IMR-90 (cell line): ENCODE measurements around the gene ALKBH3. TPM values are rescaled to one million over a fixed set of nuclear protein-coding genes. Genes with fewer than 3 reads are reported as not detected.

ENCODE experiments used
- ATAC-seq: fragments of 200-7000 bp; cut with Tn5 transposase; 2 replicates; pipeline ENCODE4 v1.9.1; 2020; ENCODE audit warnings: low read depth, mild to moderate bottlenecking, moderate library complexity
- BruUV-seq: library from RNA; stranded (reverse); fragments of 400-500 nt; replicated peaks from 2 replicates; lab custom pipeline; 2021; lab: Mats Ljungman, UMichigan
- CTCF ChIA-PET: fragments of 300-600 bp; formaldehyde crosslinking; extraction: SDS; loops from one replicate; lab custom pipeline; 2021; ENCODE audit warnings: antibody characterized with exemption; lab: Yijun Ruan, JAX
- POLR2A ChIA-PET: fragments of 300-600 bp; sonication (Branson Sonifier 250); formaldehyde crosslinking; loops from one replicate; lab custom pipeline; 2022; ENCODE audit warnings: antibody characterized with exemption; ENCODE audit not compliant: unreplicated experiment; lab: Charles Lee
- DNase-seq: peaks from one replicate; pipeline ENCODE4 v3.0.0; 2013
- H2AFZ ChIP-seq: replicated peaks from 2 replicates; pipeline ENCODE3; 2013; ENCODE audit warnings: low read length, mild to moderate bottlenecking; ENCODE audit not compliant: poor library complexity
- H2AK5ac ChIP-seq: 2 replicates; pipeline ENCODE4 v1.6.1; 2013; ENCODE audit warnings: low read depth, low read length, inconsistent platforms
- H2AK9ac ChIP-seq: replicated peaks from 2 replicates; pipeline ENCODE3; 2013; ENCODE audit warnings: mild to moderate bottlenecking, low read depth, low read length, moderate library complexity; ENCODE audit not compliant: poor library complexity
- H2BK120ac ChIP-seq: 2 replicates; pipeline ENCODE4 v1.6.1; 2013; ENCODE audit warnings: low read depth, low read length, inconsistent platforms
- H2BK15ac ChIP-seq: 3 replicates; pipeline ENCODE4 v1.6.1; 2013; ENCODE audit warnings: low read depth, low read length, inconsistent platforms
- H2BK20ac ChIP-seq: 2 replicates; pipeline ENCODE4 v1.6.1; 2013; ENCODE audit warnings: low read depth, mild to moderate bottlenecking, inconsistent platforms, low read length, moderate library complexity
- H2BK5ac ChIP-seq: 2 replicates; pipeline ENCODE4 v1.6.1; 2013; ENCODE audit warnings: mild to moderate bottlenecking, low read depth, low read length, inconsistent platforms; ENCODE audit not compliant: poor library complexity, severe bottlenecking
- H3K14ac ChIP-seq: replicated peaks from 2 replicates; pipeline ENCODE4 v1.6.1; 2013; ENCODE audit warnings: low read depth, low read length, inconsistent platforms
- H3K18ac ChIP-seq: 2 replicates; pipeline ENCODE4 v1.6.1; 2013; ENCODE audit warnings: low read depth, low read length, control low read depth
- H3K23ac ChIP-seq: 2 replicates; pipeline ENCODE4 v1.6.1; 2013; ENCODE audit warnings: low read depth, low read length, inconsistent platforms
- H3K27ac ChIP-seq: 2 replicates; pipeline ENCODE4 v1.5.1; 2013; ENCODE audit warnings: mild to moderate bottlenecking, control low read depth, low read length; ENCODE audit not compliant: insufficient read depth
- H3K27me3 ChIP-seq: 2 replicates; pipeline ENCODE4 v1.6.1; 2013; ENCODE audit warnings: low read length; ENCODE audit not compliant: control insufficient read depth, insufficient read depth
- H3K36me3 ChIP-seq: 2 replicates; pipeline ENCODE4 v1.6.1; 2013; ENCODE audit warnings: low read length, mixed read lengths; ENCODE audit not compliant: control insufficient read depth, insufficient read depth
- H3K4ac ChIP-seq: 2 replicates; pipeline ENCODE4 v1.6.1; 2013; ENCODE audit warnings: low read depth, low read length, inconsistent platforms
- H3K4me1 ChIP-seq: 2 replicates; pipeline ENCODE4 v1.6.1; 2013; ENCODE audit warnings: low read length, mixed read lengths; ENCODE audit not compliant: control insufficient read depth, insufficient read depth
- H3K4me2 ChIP-seq: 2 replicates; pipeline ENCODE4 v1.6.1; 2013; ENCODE audit warnings: low read depth, mild to moderate bottlenecking, control low read depth, low read length, moderate library complexity
- H3K4me3 ChIP-seq: 2 replicates; pipeline ENCODE4 v1.5.1; 2013; ENCODE audit warnings: low read depth, mild to moderate bottlenecking, control low read depth, low read length, moderate library complexity; ENCODE audit not compliant: insufficient read depth
- H3K56ac ChIP-seq: 2 replicates; pipeline ENCODE4 v1.6.1; 2013; ENCODE audit warnings: low read length, inconsistent platforms; ENCODE audit not compliant: insufficient read depth; ENCODE audit errors: extremely low read depth
- H3K79me1 ChIP-seq, 2 experiments: 2 replicates each; pipeline ENCODE4 v1.6.1; 2013; ENCODE audit warnings: low read length in 2 of 2, inconsistent platforms in 1 of 2, low read depth in 1 of 2
- H3K9ac ChIP-seq: 2 replicates; pipeline ENCODE4 v1.6.1; 2013; ENCODE audit warnings: low read depth, low read length, control low read depth
- H3K9me1 ChIP-seq: 2 replicates; pipeline ENCODE4 v1.6.1; 2013; ENCODE audit warnings: low read length, inconsistent platforms; ENCODE audit not compliant: insufficient read depth
- H3K9me3 ChIP-seq: 2 replicates; pipeline ENCODE4 v1.6.1; 2013; ENCODE audit warnings: low read length; ENCODE audit not compliant: control insufficient read depth, insufficient read depth
- H4K20me1 ChIP-seq: 2 replicates; pipeline ENCODE4 v1.6.1; 2013; ENCODE audit warnings: low read length, inconsistent platforms; ENCODE audit not compliant: insufficient read depth
- H4K5ac ChIP-seq: 2 replicates; pipeline ENCODE4 v1.6.1; 2013; ENCODE audit warnings: mild to moderate bottlenecking, low read depth, low read length, control low read depth
- H4K8ac ChIP-seq, 2 experiments: 2 replicates each; pipeline ENCODE4 v1.6.1; 2013; ENCODE audit warnings: low read depth in 2 of 2, low read length in 2 of 2, control low read depth in 1 of 2, inconsistent platforms in 1 of 2
- H4K91ac ChIP-seq: 2 replicates; pipeline ENCODE4 v1.6.1; 2013; ENCODE audit warnings: low read depth, low read length, inconsistent platforms; ENCODE audit not compliant: insufficient read depth
- BHLHE40 ChIP-seq: fragments of 150-350 bp; IDR thresholded peaks from 2 replicates; pipeline ENCODE4 v1.6.1; 2016; ENCODE audit warnings: mild to moderate bottlenecking, low read depth, low read length
- CHD1 ChIP-seq: IDR thresholded peaks from 2 replicates; pipeline ENCODE4 v1.6.1; 2012; ENCODE audit warnings: low read depth, low read length, improper control_type of control experiment
- MAFK ChIP-seq: IDR thresholded peaks from 2 replicates; pipeline ENCODE4 v1.6.1; 2012; ENCODE audit warnings: low read depth, low read length, improper control_type of control experiment
- POLR2A ChIP-seq: IDR thresholded peaks from 2 replicates; pipeline ENCODE4 v1.6.1; 2012; ENCODE audit warnings: mild to moderate bottlenecking, low read depth, low read length
- WGBS, 2 experiments: methylation state at CpG; one replicate each; pipeline versions ENCODE4 v1.1.5 to v1.1.7; 2013; ENCODE audit warnings: missing lambda C conversion rate in 2 of 2; ENCODE audit not compliant: insufficient read length in 1 of 2; ENCODE audit errors: extremely low coverage in 2 of 2; 5-methylcytosine and 5-hydroxymethylcytosine counted together
- dilution Hi-C: fragments of 300-500 bp; cut with HindIII; formaldehyde crosslinking; loops from one replicate; pipeline ENCODE4 v1.14.3; 2018; ENCODE audit warnings: low sequenced_read_pairs; ENCODE audit not compliant: unreplicated experiment
- in situ Hi-C: fragments of 300-500 bp; cut with MboI; formaldehyde crosslinking; loops from 3 replicates; pipeline ENCODE4 v1.14.3; 2019; ENCODE audit warnings: low sequenced_read_pairs, inconsistent platforms, mixed read lengths
- intact Hi-C: fragments of 100-400 bp; cut with micrococcal nuclease; formaldehyde crosslinking; loops from 2 replicates; pipeline ENCODE4 v1.10.0; 2022
- polyA plus RNA-seq, 3 experiments: library from polyadenylated mRNA; depleted of rRNA; stranded (reverse); fragments of >200 nt; gene quantifications; 2 replicates each; pipeline ENCODE4 v1.2.3, GENCODE V29; 2012; ENCODE audit warnings: low replicate concordance in 1 of 3
- total RNA-seq: library from RNA; depleted of rRNA; stranded (reverse); fragments of >200 nt; gene quantifications from 2 replicates; pipeline ENCODE4 v1.2.3, GENCODE V29; 2012
- TF ChIP-seq, protein P1 (sequence below): conservative IDR thresholded peaks from 2 replicates; pipeline ENCODE4 v1.5.1; 2012; ENCODE audit warnings: mild to moderate bottlenecking, low read depth, low read length, improper control_type of control experiment

ALKBH3 gene
- total and polyA plus RNA-seq, 2 of the 4 experiments (the other 2 are of a cell fraction), result 27.7 to 62.9 TPM

DNA sequence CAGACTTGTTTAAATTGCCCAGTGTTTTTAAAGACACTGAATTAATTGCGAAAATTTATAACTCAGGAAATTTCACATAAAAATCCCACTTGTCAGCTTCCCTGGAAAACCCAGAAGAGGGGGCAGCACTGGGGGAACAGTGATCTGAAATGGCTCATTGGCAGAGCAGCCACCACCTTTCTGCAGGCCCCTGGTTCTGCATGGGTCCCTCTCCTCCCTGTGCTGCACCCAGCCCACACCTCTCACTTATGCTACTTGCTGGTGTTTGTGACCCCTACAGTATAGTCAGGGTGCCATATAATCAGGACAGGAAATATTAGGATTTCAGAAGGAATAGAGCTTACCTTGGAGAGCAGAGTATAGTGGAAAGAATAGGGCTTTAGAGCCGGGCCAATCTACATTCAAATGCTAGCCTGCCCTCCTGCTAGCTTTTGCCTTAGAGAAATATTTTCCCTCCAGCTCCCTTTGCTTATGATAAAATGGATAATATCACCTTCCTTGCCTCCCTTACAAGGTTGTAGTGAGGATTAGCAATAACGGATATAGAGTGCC is 33.3 kb downstream of the ALKBH3 start:
- TF ChIP-seq BHLHE40, result no peak
- TF ChIP-seq, protein P1, sequence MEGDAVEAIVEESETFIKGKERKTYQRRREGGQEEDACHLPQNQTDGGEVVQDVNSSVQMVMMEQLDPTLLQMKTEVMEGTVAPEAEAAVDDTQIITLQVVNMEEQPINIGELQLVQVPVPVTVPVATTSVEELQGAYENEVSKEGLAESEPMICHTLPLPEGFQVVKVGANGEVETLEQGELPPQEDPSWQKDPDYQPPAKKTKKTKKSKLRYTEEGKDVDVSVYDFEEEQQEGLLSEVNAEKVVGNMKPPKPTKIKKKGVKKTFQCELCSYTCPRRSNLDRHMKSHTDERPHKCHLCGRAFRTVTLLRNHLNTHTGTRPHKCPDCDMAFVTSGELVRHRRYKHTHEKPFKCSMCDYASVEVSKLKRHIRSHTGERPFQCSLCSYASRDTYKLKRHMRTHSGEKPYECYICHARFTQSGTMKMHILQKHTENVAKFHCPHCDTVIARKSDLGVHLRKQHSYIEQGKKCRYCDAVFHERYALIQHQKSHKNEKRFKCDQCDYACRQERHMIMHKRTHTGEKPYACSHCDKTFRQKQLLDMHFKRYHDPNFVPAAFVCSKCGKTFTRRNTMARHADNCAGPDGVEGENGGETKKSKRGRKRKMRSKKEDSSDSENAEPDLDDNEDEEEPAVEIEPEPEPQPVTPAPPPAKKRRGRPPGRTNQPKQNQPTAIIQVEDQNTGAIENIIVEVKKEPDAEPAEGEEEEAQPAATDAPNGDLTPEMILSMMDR, result no peak
- TF ChIP-seq MAFK, result no peak
- no peak for TF ChIP-seq CHD1
- TF ChIP-seq POLR2A, result no peak
- CTCF ChIA-PET, result no interaction called here
- Histone ChIP-seq H3K18ac (no peak overlapping the region), H3K4ac (no peak overlapping the region), H3K9me1 (peaks cover 4% of the 10 kb centered on the region; the same call in 1 of the 2 replicates), H3K36me3 (peaks cover 7% of the 10 kb centered on the region), H3K27ac (no peak overlapping the region), H2BK5ac (no peak overlapping the region), H3K79me1 (peaks cover 4 to 9% of the 10 kb centered on the region in 2 experiments; a peak in 2 of 4 replicates), H2AK9ac (no peak overlapping the region), H3K4me3 (no peak overlapping the region), H4K91ac (no peak overlapping the region), H3K27me3 (no peaks in the 10 kb centered on the region), H2BK20ac (no peak overlapping the region), H2AK5ac (no peak overlapping the region), H2AFZ (no peak overlapping the region), H3K4me1 (peaks cover 5% of the 10 kb centered on the region; the same call in 1 of the 2 replicates), H3K9ac (no peak overlapping the region), H2BK15ac (no peak overlapping the region), H4K8ac (no peak overlapping the region), H4K20me1 (no peaks in the 10 kb centered on the region), H3K4me2 (no peak overlapping the region), H4K5ac (no peak overlapping the region), H3K23ac (no peak overlapping the region), H3K9me3 (no peaks in the 10 kb centered on the region), H2BK120ac (no peak overlapping the region), H3K56ac (no peak overlapping the region), H3K14ac (no peak overlapping the region)
- WGBS, 2 experiments, result no CpG with 5 or more reads among the region's 3 CpGs
- dilution Hi-C loops, result loop anchor here (25.0 kb wide), 1 partner anchor 123 kb away; the partner anchor contains the start of gene ACCSL
- DNase-seq, result no peak
- intact Hi-C loops, result no loop called here
- BruUV-seq, result no TSS peak
- POLR2A ChIA-PET, result no interaction called here
- no peak for ATAC-seq
- in situ Hi-C loops, result no loop called here
